HEK293T (cell line): Measurements from ENCODE around the gene JMJD1C.

Experiments used
- CTCF ChIA-PET: fragments of 350-600 bp; formaldehyde crosslinking; extraction: SDS; loops from one replicate; lab custom pipeline; 2021; ENCODE audit warnings: antibody characterized with exemption, inconsistent platforms; lab: Yijun Ruan, JAX
- POLR2A ChIA-PET: fragments of 350-600 bp; formaldehyde crosslinking; extraction: SDS; loops from one replicate; lab custom pipeline; 2020; ENCODE audit warnings: antibody characterized with exemption, inconsistent platforms; lab: Yijun Ruan, JAX
- DNase-seq: peaks from one replicate; pipeline ENCODE4 v3.0.0; 2012; ENCODE audit warnings: mixed read lengths; ENCODE audit errors: extremely low spot score
- ARNT ChIP-seq: fragments of 450-650 bp; IDR thresholded peaks from 2 replicates; pipeline ENCODE4 v1.6.1; 2017; ENCODE audit warnings: mild to moderate bottlenecking
- BHLHE40 ChIP-seq: fragments of 450-650 bp; IDR thresholded peaks from 2 replicates; pipeline ENCODE4 v1.6.1; 2016; ENCODE audit warnings: mild to moderate bottlenecking, moderate library complexity, borderline replicate concordance
- CTBP1 ChIP-seq: fragments of 450-650 bp; IDR thresholded peaks from 2 replicates; pipeline ENCODE4 v1.6.1; 2016; ENCODE audit warnings: borderline replicate concordance
- ELF4 ChIP-seq: fragments of 450-650 bp; IDR thresholded peaks from 2 replicates; pipeline ENCODE4 v1.6.1; 2017; ENCODE audit warnings: antibody characterized with exemption
- FOXA1 ChIP-seq: fragments of 450-650 bp; IDR thresholded peaks from 2 replicates; pipeline ENCODE4 v1.6.1; 2016; ENCODE audit warnings: mild to moderate bottlenecking
- FOXK2 ChIP-seq: fragments of 450-650 bp; IDR thresholded peaks from 2 replicates; pipeline ENCODE4 v1.6.1; 2016; ENCODE audit warnings: mild to moderate bottlenecking
- FOXM1 ChIP-seq: fragments of 450-650 bp; IDR thresholded peaks from 2 replicates; pipeline ENCODE4 v1.6.1; 2017; ENCODE audit warnings: mild to moderate bottlenecking, borderline replicate concordance
- HDGF ChIP-seq: fragments of 450-650 bp; IDR thresholded peaks from 2 replicates; pipeline ENCODE4 v1.6.1; 2017; ENCODE audit warnings: antibody characterized with exemption, borderline replicate concordance
- L3MBTL2 ChIP-seq: fragments of 450-650 bp; conservative IDR thresholded peaks from 2 replicates; pipeline ENCODE4 v1.6.1; 2016; ENCODE audit warnings: mild to moderate bottlenecking
- LEF1 ChIP-seq: fragments of 450-650 bp; IDR thresholded peaks from 2 replicates; pipeline ENCODE4 v1.6.1; 2017; ENCODE audit warnings: mild to moderate bottlenecking, borderline replicate concordance
- NFRKB ChIP-seq: fragments of 450-650 bp; IDR thresholded peaks from 2 replicates; pipeline ENCODE4 v1.6.1; 2016; ENCODE audit warnings: mild to moderate bottlenecking, moderate library complexity
- SP1 ChIP-seq: fragments of 450-650 bp; IDR thresholded peaks from 2 replicates; pipeline ENCODE4 v1.6.1; 2017
- SUZ12 ChIP-seq: fragments of 450-650 bp; IDR thresholded peaks from 2 replicates; pipeline ENCODE4 v1.6.1; 2016; ENCODE audit warnings: mild to moderate bottlenecking
- TARDBP ChIP-seq: fragments of 450-650 bp; IDR thresholded peaks from 2 replicates; pipeline ENCODE4 v1.6.1; 2016
- ZNF384 ChIP-seq: fragments of 450-650 bp; IDR thresholded peaks from 2 replicates; pipeline ENCODE4 v1.6.1; 2016
- TF ChIP-seq, protein P1 (sequence below): fragments of 450-650 bp; IDR thresholded peaks from 2 replicates; pipeline ENCODE4 v1.6.1; 2016

Gene JMJD1C

DNA sequence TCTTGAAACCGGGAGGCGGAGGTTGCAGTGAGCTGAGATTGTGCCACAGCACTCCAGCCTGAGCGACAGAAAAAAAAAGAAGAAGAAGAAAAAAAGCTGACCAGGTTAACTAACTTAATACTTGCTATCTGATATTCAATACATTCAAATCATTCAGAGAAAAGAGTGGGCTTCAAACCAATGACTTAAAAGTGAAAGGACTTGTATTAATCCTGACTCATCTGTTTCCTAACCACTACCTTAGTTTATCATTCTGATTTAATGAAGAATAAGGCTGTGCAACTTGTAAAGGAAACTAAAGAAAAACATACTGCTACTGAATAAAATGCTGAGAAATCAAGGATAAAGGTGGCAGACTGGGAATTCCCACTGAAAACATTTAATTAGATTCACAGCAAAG is 204.3 kb downstream of the JMJD1C start:
- no peak for DNase-seq
- ChIA-PET POLR2A (no interaction called here), CTCF (no interaction called here)
- TF ChIP-seq FOXA1 (no peak), FOXM1 (no peak), NFRKB (no peak), CTBP1 (no peak), SUZ12 (no peak), LEF1 (no peak), SP1 (no peak), BHLHE40 (no peak)

DNA sequence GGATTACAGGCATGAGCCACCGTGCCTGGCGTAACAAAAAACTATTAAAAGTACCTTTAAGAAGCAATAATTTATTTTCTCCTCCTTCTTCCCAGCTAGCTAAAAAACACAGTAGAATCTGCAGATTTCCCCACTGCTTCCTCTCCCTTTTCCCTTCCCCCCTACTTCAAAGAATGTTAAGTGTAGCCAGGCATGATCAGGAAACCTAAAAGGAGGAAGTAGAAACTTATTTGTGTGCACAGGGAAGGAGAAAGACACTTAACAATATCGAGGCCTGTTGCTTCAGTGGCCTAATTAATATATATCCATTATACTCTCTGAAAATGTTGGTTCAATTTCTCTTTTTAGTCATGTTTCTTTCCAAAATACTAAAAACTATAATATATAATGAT is 204.9 kb downstream of the JMJD1C start:
- TF ChIP-seq BHLHE40 (no peak), L3MBTL2 (no peak), FOXM1 (no peak), LEF1 (no peak), CTBP1 (no peak), SP1 (no peak), FOXA1 (no peak), NFRKB (no peak), HDGF (no peak), ARNT (no peak), ELF4 (no peak), SUZ12 (no peak), ZNF384 (no peak), TARDBP (no peak), FOXK2 (no peak)
- TF ChIP-seq, protein P1, sequence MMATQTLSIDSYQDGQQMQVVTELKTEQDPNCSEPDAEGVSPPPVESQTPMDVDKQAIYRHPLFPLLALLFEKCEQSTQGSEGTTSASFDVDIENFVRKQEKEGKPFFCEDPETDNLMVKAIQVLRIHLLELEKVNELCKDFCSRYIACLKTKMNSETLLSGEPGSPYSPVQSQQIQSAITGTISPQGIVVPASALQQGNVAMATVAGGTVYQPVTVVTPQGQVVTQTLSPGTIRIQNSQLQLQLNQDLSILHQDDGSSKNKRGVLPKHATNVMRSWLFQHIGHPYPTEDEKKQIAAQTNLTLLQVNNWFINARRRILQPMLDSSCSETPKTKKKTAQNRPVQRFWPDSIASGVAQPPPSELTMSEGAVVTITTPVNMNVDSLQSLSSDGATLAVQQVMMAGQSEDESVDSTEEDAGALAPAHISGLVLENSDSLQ = no peak
- DNase-seq = no peak
- ChIA-PET POLR2A (interaction anchor here (0.6 kb wide), 1 partner anchor 321 kb away, joined by 3 read pairs; no protein-coding TSS in a partner anchor), CTCF (no interaction called here)

DNA sequence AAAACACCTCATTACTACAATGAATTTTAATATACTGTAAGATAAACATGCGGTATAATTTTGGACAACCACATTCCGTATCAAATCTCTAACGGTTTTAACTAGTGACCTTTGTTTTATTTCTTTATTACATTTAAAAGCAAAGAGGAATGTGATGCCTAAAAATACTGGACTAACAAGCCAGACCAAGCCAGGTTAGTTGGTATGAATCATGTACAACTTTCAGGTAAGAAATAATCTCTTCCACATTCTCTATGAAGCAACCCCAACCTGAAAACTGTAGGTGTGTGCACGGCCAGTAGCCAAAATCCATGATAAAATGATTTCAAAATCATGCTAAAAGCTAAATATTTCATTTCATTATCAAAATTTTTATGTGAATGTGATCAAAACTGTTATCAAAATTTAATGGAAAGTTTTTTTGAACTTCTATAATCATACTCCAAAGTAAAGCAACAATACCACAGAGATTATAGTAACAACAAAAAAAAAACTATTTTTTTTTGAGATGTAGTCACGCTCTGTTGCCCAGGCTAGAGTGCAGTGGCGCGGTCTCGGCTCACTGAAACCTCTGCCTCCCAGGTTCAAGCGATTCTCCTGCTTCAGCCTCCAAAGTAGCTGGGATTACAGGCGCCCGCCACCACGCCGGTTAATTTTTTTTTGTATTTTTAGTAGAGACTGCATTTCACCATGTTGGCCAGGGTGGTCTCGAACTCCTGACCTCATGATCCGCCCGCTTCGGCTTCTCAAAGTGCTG is 205.5 kb downstream of the JMJD1C start:
- CTCF ChIA-PET = no interaction called here
- POLR2A ChIA-PET = interaction anchor here (0.6 kb wide), 1 partner anchor 321 kb away, joined by 3 read pairs; no protein-coding TSS in a partner anchor
- DNase-seq = no peak
- no peak for TF ChIP-seq SUZ12

DNA sequence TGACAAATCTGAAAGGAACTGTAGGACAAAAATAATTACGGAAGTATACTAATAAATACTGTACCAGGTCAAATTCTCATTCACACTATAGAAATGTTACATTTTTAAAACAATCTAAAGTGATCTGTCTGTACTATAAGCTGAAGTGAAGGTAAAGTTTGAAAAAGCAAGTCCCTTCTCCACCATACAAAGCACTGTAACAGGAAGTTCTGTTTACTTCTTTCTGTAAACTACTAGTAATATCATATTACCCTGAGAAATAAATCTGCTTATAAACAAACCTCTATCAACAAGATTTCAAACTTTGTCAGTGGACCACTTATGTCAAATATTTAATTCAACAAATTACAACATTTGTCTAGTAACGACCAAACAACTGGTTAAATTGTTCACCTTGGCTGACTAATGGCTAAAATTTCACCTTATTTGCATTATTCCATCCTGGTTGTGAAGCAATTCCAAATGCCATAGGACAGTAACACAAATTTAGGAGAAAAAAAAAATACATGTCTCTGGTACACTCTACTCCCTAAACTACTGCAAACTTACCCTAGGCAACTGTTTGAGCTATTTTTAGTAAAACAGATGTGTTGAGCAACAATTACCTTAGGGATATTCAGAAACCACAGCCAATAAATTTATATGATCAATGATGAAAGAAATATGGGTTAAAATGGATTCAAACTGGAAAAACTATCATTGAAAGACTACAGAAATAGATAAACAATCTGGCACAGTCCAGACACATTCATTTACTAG is 206.7 kb downstream of the JMJD1C start:
- POLR2A ChIA-PET = no interaction called here
- CTCF ChIA-PET = no interaction called here
- TF ChIP-seq ARNT (no peak), TARDBP (no peak), FOXA1 (no peak), HDGF (no peak), FOXM1 (no peak), CTBP1 (no peak), LEF1 (no peak)
- TF ChIP-seq, protein P1 = no peak
- DNase-seq = no peak

DNA sequence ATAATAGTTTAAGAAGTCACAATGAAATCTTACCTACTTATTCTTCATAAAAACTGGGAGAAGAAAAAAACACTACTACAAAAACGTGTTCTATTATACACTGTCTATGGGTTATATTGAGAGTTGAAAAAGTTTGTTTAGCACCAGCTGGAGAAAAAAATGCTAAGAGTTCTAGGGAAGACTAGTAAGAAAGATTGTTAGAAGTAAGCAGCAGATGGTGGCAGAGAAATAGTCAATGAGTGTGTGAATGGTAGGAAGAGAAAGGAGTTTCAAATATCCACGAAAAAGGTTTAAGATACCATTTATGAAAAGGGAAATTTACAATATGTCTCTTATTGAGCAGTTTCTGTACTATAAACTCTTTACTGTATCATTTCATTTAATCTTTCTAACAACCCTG is 208.0 kb downstream of the JMJD1C start:
- TF ChIP-seq ELF4 (no peak), HDGF (no peak), ZNF384 (no peak), L3MBTL2 (no peak), ARNT (no peak), LEF1 (no peak)
- TF ChIP-seq, protein P1 = no peak
- DNase-seq = no peak
- POLR2A ChIA-PET = interaction anchor here (1.4 kb wide), 1 partner anchor 11 kb away, joined by 4 read pairs; no protein-coding TSS in a partner anchor
- CTCF ChIA-PET = interaction anchor here (0.6 to 0.8 kb wide), 2 partner anchors 23 to 40 kb away, joined by 4 to 12 read pairs; no protein-coding TSS in a partner anchor

DNA sequence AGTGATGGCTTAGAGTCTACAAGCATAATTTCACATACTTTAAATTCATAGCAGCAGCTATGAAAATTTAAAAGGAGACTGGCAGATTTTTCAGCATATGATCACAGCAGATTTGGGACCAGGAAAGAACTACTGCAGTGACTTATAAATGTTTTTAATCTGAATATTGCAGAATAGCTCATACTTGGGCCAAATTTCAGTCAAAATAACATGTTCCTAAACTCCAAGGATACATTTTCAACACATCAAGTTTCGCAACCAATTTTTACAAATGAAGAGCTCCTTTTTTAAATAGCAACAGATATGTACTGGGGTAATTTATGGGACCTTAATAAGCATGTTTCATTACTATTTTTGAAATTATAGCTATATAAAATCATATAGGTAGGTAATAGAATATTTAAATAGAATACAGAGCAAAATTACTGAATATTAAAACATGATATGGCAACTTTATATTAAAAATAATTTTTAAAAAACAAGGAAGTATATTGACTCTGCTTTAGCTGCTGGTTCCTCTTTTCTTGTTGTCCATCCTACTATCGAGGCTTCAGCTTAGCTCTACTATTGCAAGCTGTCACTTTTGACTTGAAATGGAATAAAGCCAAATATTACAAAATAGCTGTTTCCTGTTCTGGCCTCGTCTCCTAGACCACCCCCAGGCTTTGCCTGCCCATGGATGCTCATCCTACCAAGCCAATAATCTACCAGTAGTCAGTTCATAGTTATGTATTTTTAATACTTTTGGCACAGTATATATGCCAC is 209.6 kb downstream of the JMJD1C start:
- no peak for DNase-seq
- ChIA-PET CTCF (no interaction called here), POLR2A (interaction anchor here (1.4 kb wide), 1 partner anchor 12 kb away, joined by 4 read pairs; no protein-coding TSS in a partner anchor)
- TF ChIP-seq BHLHE40 (no peak), L3MBTL2 (no peak), ZNF384 (no peak), NFRKB (no peak), HDGF (no peak), FOXA1 (no peak), SUZ12 (no peak), LEF1 (no peak), FOXK2 (no peak), TARDBP (no peak), SP1 (no peak), FOXM1 (no peak), ARNT (no peak)
- TF ChIP-seq, protein P1 = no peak
